Kasumi-1 (cell line): ENCODE results near the gene MOV10L1.

ENCODE experiments used
- DNase-seq, 2 experiments: peaks; one replicate each; lab custom pipeline; 2025; lab: John Stamatoyannopoulos, UW

Gene MOV10L1

DNA sequence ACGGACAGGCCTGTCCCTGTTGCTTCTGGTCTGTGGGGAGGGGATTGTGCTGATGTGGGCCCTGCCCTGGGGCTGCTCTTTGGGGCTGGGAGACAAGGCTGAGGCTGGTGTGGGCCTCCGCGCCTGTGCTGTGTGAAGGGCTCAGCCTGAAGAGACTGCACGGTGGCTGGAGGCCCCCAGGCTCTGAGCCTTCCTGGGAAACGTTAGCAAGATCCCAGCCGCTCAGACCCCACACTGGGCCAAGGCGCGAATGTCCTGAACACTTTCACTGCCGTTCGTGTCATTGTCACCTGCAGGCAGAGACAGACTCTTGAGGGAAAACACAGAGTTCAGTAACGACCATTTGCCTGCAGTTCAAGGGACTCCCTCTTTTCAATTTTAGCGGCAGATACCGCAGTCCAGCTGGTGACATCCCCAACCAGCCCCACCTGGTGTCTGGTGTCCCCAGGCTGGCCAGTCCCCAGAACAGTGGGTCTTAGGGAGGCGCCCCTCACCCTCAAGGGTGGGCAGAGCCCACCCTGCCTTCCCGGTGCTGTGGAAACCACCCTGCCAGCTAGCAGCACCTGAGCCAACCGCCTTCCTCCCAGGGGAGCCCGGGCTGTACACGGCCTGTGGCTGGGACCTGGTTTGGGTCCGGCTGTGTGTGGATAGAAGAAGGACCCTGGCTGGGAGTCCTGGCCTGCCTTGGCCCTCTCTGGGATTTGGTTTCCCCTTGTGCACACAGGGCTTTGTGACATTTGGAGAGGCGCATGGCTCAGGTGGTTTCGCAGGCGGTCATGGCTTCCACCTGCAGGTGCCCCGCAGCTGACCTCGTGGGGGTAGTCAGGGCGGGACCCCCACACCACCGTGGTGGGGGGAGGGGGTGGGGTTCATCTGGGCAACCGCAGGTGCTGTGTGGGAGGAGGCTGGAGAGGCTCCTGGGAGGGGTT, 86.4 kb downstream of the MOV10L1 start:
- no peak for DNase-seq

DNA sequence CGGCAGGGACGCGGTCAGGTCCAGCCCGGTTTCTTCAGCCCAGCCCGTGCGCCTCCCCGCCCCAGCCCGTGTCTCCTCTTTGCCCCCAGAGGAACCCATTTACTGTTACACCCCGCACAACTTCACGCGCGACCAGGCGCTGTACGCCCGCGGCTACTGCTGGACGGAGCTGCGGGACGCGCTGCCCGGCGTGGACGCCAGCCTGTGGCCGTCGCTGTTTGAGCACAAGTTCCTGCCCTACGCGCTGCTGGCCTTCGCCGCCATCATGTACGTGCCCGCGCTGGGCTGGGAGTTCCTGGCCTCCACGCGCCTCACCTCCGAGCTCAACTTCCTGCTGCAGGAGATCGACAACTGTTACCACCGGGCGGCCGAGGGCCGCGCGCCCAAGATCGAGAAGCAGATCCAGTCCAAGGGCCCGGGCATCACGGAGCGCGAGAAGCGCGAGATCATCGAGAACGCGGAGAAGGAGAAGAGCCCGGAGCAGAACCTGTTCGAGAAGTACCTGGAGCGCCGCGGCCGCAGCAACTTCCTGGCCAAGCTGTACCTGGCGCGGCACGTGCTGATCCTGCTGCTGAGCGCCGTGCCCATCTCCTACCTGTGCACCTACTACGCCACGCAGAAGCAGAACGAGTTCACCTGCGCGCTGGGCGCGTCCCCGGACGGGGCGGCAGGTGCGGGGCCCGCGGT, 87.2 kb downstream of the MOV10L1 start:
- DNase-seq, result no peak

DNA sequence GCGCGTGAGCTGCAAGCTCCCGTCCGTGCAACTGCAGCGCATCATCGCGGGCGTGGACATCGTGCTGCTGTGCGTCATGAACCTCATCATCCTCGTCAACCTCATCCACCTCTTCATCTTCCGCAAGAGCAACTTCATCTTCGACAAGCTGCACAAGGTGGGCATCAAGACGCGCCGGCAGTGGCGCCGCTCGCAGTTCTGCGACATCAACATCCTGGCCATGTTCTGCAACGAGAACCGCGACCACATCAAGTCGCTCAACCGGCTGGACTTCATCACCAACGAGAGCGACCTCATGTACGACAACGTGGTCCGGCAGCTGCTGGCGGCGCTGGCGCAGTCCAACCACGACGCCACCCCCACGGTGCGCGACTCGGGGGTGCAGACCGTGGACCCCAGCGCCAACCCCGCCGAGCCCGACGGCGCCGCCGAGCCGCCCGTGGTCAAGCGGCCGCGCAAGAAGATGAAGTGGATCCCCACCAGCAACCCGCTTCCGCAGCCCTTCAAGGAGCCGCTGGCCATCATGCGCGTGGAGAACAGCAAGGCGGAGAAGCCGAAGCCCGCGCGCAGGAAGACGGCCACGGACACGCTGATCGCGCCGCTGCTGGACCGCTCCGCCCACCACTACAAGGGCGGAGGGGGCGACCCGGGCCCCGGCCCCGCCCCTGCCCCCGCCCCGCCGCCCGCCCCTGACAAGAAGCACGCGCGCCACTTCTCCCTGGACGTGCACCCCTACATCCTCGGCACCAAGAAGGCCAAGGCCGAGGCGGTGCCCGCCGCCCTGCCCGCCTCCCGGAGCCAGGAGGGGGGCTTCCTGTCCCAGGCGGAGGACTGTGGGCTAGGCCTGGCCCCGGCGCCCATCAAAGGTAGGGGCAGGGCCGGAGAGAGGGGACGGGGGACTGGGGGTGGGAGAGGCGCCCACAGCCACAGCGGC, 88.0 kb downstream of the MOV10L1 start:
- DNase-seq, result no peak

DNA sequence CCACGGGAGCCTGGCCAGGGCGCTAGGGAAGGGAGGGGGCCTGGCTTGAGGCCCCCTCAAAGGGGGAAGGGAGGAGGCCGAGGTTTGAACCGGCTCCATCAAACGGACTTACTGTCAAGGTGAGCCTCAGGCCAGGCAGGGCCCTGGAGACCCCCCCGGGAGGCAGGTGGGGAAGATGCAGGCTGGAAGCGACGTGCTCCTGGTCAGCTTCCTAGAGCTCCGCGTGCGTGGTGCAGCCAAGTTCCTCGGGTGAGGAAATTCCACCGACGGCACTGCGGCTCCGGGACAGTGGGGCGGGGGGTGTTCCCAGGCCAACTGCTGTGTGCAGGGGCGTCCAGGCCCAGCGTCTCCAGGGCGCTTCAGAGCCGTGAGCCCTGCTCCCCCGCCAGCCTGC, 88.7 kb downstream of the MOV10L1 start:
- no peak for DNase-seq

DNA sequence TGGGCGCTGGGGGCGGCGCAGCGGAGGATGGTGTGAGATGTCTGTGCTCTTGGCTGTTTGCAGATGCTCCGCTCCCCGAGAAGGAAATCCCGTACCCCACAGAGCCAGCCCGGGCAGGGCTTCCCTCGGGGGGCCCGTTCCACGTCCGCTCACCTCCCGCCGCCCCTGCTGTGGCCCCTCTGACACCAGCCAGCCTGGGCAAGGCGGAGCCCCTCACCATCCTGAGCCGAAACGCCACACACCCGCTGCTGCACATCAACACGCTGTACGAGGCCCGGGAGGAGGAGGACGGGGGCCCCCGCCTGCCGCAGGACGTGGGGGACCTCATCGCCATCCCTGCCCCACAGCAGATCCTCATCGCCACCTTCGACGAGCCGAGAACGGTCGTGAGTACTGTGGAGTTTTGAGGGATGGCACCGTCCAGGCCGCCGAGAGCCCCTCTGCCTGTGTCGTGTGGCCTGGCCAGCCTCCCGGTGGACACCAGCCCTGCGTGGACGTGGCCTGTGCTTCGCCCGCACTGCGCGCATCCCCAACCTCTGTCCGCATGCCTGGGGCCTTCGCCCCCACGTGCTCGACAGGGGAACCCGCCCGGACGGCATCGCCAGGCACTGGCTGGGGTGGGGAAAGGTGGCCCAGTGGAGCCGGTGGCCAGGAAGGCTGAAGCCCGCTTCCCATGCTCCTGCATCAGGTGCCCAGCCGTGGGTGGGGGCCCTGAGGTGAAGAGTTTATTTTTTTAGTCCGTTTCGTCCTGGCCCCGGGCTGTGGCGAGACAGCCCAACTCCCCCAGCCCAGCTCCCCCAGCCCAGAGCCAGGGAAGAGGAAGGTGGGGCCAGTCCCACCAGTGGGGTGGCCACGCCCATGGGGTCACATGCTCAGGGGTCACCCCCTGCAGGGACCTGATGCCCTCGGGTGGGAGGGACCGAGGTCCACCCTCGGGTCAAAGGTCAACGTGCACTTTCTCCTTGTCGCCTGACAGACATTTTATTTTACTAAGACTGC, 89.4 kb downstream of the MOV10L1 start:
- no peak for DNase-seq

DNA sequence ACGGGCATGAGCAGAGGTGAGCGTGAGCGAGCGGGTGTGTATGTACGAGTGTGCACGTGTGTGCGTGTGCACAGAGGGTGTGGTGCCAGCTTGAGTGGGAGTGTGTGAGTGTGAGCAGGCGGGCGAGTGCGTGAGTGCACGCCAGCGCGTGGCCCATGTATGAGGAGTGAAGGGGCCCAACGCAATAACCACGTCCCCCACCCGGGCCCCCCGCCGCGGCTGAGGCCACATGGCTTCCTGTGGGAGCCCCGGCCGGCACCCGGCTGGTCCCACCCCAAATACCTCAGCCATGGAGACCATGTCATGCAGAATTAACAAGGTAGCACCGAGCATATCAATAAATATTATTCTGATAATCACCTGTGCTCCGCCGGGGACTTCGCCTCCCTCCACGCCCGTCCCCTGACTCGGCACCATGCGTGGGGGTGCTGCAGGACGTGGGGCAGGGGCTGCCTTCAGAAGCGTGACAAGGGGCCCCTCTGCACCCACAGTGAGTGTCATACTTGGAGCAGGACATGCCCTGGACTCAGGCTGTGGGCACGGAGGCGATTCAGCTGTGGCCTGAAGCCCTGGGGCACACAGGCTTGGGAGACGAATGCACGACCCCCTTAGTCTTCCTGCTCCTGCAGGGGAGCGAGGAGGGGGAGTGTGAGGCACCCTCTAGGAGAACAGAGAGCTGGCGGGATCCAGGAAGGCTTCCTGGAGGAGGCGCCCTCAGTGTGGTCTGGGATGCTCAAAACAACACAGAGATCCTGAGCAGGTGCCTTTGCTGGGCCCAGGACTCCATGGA, 90.3 kb downstream of the MOV10L1 start:
- DNase-seq, result no peak

DNA sequence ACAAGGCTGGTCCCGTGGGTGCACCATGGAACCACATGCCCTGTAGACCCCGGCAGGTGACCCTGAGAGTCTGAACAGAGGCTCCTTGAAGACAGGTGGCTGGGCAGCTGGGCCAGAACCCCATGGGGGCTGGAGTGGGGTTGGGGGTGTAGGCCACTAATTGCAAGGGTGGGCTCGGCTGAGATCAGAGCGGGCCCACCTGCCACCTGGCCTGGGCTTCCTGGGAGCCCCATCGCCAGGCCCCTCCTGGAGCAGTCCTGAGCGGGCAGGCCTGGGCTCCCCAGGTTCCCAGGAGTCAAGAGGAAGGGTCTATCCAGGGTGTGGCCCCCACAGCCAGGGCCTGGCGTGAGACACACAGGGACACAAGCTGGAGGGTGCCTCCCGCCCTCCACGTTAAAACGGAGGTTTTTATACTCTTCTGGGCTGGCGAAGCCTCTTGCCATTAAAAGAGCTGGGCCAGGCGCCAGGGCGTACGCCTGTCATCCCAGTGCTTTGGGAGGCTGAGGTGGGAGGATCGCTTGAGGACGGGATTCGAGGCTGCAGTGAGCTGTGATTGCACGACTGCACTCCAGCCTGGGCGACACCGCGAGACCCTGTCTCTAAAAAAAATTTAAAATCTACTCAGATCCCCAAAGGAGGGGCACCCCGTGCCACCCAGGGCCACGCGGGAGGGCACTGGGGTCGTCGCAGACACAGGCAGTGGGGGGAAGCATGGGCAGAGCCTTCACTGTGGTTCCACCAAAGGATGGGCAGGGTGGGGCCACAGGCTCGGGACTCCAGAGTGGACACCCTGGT, 91.1 kb downstream of the MOV10L1 start:
- DNase-seq, result no peak

DNA sequence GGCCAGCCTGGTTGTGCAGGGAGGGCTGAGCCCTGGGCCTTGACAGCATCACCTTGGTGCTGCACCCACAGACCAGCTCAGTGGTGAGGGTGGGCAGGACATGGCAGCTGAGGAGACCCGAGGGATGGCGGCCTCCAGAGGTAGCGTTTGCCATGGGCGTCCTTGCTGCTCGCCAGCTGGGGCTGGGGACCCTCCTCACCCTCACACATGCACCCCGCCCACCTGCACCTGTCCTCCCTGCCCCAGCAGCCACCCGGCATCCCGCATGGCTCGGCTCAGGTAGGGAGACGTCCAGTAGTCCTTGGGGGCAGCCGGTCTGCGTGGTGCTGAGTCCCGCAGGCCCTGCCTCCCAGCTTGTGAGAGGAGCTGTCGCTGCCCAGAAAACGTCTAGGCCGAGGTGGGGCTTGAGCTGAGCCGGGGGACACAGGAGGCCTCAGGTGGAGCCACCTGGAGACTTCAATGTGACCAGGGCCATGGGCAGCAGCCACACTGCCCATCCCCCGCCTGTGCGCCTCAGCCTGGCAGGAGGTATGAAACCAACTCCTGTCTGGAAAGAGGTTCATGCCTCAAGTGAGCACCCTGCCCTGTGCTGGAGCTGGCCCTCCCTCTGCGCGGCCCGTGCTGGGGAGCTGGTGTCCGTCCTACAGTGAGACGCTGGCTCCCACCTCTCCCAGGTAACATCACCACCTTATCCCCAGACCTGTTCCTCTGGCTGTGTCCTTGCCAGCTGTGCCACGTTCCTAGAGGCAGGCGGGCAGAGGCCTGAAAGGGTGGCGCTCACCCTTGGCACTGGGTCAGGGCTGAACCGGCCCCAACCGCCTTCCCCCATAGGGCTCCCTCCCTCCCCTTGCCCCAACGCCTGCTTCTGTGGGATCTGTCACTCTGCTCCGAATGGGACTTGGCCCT, 92.6 kb downstream of the MOV10L1 start:
- no peak for DNase-seq

DNA sequence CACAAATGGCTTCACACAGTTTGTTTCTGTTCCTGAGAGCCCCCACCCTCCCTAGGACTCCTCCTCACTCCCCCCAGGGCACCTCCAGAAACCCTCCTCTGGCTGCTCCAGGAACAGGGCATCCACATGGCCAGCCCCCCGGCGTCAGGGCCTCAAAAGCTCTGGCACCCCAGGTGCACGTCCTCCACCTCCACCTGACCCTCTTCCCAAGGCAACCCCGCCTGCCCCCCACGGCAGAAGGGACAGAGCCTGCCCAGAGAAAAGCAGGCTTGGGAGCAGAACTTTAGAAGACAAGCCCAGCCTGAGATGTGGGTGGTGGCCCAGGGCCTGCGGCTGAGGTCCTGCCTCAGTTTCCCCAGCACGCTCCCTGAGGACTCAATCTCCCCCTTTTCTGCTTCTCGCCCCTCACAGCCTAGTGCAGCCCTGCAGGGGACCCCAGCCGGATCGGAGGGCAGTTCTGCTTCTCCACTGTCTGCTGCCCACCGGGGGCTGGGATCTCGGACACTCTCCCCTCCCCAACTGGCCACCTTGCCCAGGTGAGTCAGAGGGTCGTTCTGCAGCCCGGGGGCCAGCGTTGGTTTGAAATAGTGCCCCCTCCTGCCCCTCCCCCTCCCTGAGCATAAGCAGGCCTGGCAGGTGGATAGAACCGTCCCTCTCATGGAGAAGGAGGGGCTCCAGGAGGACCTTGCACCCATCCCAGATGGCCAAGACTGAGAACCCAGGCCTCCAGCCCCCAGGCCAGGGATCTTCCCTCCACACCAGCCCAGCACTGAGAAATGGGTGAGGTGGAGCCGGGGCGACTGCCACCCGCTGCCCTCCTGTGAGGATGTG, 93.5 kb downstream of the MOV10L1 start:
- DNase-seq, result no peak

DNA sequence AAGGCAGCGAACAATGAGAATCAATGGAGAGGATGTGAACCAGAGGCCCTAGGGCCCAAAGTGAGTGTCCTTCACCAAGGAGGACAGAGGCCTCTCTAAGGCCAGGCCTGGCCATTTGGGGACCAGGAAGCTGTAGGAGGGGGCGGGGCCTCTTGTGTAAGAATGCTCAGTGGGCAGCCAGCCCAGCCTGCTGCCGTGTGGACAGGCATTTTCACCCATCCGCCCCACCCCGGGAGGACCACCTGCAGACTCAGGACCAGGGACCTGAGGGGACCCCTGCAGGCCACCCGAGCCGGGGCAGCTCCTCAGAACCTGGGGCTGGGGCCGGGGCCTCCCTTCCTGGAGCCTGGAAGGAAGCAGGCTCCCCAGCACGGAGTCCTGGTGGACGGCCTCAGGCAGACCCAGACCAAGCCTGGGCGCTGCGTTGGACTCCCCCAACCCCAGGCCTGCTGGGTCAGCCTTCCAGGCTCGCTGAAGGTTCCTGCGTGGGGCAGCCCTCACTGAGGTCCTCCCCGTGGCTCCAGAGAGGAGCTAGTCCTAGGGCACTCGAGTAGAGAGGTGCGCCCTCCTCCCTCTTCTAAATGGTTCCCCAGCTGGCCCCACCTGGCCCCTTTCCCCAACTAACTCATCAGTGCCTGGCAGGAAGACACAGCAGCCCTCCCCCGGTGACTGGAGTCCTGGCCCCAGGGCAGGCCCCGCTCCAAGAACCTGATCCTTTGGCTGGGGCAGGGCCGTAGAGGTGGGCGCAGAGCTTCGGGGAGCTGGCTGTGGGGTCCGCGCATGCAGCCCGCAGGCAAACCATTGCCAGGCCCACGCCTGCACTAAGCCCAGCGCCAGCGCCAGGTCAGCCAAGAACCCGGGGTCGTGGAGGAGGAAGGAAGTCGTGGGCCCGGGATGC, 94.4 kb downstream of the MOV10L1 start:
- no peak for DNase-seq

DNA sequence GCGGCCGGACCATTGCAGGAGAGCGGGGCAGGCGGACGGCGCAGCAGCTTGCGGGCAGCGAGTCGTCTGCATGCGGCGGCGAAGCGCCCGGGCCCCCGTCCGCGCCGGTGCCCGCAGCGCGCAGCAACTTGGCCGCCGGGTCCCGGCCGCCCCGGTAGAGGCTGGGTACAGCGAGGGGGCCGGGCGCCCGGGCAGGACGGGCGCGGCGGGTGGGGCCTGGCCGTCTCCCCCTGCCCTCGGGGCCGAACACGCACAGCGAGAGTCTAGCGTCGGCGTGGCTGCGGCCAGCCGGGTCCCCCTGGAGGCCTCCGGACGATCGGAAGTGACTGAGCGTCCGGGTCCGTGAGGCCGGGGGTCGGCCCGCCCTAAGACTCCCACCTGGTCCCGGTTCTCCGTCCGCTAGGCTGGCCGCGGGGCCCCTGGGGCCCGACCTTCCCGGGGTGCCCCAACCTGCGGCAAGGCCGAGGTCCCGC, 95.1 kb downstream of the MOV10L1 start:
- DNase-seq, result no peak

DNA sequence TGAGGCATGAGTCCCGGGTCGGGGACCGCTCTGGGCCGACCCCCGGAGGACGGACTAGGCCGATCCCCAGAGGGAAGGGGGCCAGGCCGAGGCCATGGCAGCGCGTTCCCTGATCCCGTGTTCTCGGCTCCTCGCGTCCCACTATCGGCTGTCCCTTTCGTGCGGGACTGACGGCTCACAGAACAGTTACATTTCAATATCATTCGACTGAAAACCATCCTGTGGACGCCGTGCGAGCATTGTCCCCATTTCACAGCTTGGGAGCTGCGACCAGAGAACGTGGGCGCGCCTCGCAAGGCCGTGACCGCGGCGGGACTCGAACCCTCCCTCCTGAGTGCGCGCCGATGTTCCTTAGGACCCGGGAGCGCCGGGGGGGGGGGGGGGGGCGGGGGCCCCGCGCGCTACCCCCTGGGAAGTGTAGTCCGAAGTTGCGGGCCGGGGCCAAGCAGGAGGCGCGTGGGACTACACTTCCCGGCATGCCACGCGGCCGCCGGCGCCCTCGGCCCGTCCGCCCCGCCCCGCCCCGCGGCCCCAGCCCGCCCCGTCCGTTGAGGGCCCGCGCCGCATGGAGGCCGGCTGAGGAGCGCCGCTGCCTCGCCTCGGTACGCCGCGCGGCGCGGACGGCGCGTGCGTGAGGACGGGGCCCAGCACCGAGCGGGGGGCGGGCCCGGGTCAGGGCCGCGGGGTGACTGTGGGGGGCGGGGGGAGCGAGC, 95.7 kb downstream of the MOV10L1 start, which contains the start of gene TRABD:
Gene TRABD, plus strand, starts transcription at position 539 of the 713 bp plus-strand sequence. CDS start 7,148 bp downstream, outside the sequence.
- peak; percentile 78 to 80 for DNase-seq

DNA sequence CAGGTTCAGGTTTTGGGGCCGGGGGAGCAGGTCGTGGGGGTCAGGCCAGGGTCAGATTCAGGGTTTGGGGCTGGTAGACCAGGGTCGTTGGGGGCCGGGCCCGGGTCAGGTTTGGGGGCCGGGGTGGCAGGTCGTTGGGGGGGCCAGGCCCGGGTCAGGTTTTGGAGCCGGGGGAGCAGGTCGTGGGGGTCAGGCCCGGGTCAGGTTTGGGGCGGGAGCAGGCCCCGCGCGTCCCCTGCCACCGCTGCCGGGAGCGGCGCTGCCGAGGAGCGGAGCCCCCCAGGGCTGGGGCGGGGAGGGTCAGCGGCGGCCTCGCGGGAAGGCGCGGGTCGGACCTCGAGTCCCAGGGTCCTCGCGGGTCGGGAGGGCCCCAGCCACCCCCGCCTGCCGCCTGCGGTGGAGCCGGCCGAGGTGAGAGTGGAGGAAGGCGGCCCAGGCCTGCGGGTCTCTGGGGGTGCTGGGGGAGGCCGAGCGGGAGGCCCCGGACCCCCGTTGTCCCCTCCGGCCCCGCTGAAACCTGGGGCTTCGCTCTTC, 96.4 kb downstream of the MOV10L1 start:
- DNase-seq, result no peak

DNA sequence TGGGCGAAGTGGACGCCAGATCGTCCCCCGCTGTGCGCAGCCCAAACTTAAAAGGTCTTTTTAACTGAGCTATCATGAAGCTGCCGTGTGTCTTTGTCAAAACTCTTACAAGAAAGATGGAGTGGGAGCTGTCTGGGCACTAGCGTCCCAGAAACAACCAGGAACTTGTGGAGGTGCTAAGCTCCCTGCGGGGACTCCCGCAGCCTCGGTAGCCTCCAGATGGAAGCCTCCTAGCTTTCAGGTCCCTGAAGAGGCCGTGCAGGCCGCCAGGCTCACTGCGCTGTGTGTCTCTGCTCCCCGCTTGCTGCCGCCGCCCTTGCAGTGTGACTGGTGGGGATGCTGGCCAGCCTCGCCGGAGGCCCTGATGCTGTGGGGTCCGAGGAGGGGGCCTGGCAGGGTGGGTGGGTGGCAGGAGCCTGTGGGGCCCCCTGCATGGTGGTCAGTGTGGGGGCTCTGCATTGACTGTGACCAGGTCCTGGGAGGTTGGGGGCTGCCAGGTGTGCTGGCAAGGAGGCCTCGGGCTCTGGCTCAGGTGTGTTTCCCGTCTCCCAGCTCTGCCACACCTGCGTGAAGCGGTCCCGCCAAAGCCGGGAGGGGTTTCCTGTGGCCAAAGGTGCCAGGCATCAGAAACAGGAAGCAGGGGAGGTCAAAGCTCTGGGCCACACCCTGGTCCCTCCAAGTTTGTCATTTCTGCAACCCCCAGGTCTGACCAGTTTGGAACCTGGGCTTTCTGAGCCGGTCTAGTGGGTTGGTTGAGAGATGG, 97.1 kb downstream of the MOV10L1 start:
- DNase-seq, result no peak
